HG02970 (cell line): ENCODE measurements around the gene LMF1.
"Not testable (repeated sequence)": the region's sequence is repeated elsewhere in the genome, so short reads cannot be mapped to it uniquely, and the experiment has no call there.

ENCODE experiments used
- ATAC-seq: cut with Tn5 transposase; IDR thresholded peaks from one replicate; pipeline ENCODE4 v1.9.1; 2021; ENCODE audit warnings: mild to moderate bottlenecking, moderate library complexity, moderate number of reproducible peaks; ENCODE audit not compliant: unreplicated experiment, low FRiP score

LMF1 gene

DNA sequence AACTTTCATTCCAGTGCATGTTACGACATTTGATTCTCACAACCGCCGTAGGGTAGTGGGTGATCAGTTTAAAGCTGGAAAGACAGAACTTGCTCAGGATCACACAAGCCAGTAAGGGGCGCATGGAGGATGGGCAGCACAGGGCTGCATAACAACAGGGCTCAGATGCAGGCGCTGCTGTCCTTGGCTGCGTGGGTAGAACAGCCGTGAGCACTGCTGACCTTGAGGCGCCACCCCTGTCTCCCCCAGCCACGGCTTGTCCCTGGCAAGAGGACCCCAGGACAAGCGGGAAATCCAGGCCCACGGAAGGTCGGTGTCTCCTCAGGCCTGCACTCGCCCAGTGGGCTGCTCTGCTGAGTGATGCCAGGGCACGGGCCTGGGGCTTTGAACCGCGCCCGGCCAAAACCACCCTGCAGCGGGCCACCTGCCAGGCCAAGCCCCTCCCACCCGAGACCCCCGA, 84.7 kb downstream of the LMF1 start:
- ATAC-seq = no peak

DNA sequence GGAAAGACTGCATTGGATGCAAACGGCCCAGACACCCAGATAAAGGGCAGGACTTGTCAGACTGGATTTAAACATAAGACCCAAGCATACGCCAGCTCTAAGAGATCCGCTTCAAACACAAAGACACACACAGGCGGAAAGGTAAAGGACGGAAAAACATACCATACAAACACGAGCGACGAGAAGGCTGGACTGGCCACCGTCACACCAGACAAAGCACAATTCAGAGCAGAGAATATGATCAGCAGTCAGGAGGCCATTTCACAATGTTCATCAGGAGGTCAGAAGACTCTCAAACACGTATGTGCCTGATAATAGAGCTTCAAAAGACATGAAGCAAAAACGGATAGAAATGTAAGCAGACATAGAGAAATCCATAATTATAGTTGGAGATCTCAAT, 85.4 kb downstream of the LMF1 start:
- ATAC-seq = no peak

DNA sequence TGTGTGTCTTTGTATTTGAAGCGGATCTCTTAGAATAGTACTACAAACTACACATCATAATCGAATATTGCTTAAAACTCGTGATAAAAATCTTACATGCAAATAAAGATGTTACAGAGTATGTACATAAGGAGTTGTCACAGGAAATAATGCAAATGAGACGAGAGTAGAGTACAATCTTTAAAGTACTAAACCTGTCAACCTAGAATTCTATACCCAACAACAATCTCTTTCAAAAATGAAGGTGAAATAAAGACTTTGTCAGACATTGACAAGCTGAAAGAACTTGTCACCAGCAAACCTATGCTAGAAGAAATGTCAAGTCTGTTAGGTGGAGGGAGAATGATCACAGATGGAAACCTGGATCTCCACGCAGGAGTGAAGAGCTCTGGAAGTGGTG, 86.6 kb downstream of the LMF1 start:
- no peak for ATAC-seq

DNA sequence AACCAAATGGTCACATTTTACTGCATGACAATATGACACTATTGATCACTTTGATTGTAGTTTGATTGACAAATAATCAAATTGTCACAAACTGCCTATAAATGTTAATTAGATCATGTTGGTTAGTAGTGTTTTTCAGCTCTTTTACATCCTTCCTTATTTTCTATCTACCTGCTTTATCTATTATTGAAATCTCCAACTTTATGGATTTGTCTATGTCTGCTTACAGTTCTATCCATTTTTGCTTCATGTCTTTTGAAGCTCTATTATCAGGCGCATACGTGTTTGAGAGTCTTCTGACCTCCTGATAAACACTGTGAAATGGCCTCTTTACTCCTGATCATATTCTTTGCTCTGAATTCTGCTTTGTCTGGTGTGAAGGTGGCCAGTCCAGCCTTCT, 87.0 kb downstream of the LMF1 start:
- no peak for ATAC-seq

DNA sequence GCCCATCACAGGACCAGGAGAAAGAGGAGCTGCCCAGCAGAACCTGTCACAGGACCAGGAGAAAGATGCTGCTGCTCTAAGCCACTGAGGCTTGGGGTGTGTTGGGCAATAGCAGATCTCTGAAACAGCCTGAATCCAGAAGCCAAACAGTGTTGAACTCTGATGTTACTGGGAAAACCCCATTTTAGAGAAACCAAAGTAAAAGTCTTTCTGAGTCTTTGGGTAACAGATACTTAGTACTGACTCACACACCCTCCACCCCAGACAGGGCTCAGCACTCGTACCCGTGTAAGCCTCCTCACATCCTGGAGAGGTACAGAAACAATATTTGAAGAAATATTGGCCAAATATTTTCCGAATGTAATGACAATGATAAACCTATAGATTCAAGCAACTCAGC, 87.4 kb downstream of the LMF1 start:
- ATAC-seq = no peak

DNA sequence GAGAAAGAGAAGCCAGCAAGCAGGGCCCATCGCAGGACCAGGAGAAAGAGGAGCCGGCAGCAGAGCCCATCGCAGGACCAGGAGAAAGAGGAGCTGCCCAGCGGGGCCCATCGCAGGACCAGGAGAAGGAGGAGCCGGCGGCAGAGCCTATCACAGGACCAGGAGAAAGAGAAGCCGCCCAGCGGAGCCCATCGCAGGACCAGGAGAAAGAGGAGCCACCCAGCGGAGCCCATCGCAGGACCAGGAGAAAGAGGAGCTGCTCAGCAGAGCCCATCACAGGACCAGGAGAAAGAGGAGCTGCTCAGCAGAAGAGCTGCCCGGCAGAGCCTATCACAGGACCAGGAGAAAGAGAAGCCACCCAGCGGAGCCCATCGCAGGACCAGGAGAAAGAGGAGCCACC, 88.1 kb downstream of the LMF1 start:
- not testable (repeated sequence) for ATAC-seq

DNA sequence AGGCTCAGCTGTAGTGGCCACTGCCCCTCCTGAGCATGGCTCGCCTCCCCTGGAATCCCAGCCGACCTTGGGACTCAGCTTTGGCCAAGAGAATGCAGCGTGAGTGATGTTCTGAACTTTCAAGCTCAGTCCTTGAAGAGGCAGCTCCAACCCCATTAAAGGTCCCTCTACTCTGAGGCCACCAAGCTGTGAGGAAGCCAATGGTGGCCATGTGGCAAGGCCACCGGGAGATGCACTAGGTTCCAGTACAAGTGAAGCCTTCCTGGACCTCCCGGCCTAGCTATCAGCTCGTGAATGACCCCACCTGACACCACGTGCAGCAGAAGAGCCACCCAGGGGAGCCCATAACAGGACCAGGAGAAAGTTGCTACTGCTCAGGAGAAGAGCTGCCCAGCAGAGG, 88.5 kb downstream of the LMF1 start:
- no peak for ATAC-seq

DNA sequence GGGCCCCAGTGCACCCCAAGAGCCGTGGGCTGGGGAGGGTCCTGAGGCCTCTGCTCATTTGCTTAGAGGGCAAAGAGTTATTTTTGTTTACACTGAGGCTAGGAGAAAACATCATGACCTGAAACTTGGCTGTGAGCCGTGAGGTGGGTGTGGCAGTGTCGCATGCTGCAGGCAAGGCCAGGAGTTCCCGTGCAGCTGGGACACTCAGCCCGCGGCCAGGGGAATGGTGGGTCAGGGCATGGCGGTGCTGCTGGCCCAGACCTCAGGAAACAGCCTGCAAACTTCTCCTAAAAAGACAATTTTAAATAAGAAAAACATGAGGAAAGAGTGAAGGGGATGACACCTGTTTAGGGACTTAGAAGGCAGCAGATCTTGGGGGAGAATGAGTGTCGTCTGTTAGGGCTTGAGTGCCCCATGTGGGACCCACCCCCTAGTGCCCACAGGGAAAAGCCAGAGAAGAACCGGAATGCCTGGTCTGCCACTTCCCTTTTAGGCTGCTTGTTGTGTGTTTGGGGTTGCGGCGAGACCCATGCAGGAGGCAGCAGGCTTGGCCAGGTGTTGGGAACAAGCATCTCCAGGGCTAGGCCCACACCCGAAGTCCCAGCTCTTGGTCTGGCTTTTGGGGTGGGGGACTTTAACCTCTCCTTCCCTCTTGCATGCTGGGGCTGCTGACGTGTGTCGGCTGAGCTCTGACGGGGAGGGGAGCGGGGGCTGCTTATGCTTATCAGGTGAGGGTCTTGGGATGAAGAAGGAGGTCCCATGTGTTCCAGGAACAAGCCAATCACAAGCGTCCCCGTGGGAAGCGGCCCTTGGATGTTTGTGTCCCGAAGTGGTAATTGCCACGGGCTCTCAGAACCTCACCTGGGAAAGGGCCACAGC, 89.3 kb downstream of the LMF1 start:
- ATAC-seq = no peak

DNA sequence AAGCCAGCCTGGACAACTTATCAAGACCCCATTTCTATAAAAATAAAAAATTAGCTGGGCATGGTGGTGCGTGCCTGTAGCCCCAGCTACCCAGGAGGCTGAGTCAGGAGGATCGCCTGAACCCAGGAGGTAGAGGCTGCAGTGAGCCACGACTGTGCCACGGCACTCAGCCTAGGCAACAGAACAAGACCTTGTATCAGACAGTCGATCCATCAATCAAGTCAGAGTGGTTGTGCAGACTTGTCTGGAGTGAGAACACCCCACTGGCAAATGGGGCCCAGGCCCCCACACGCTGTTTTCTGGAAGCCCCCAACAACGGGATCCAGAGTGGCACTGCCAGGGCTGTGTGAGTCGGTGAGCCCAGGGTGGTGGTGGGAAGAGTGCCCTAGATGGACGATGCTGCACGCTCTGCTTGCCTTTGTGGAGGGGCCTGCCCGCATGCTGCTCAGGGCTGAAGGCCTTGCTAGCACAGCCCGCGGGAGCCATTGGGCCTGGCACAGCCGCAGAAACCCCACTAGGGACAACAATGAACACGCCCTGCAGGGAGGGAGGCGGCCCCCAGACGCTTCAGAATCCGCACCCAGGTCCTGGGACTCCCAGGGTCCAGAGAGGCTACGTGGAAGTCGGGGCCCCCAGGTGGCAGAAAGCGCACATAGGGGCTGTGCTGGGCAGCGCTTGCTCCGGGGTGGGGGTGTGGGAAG, 90.2 kb downstream of the LMF1 start:
- no peak for ATAC-seq

DNA sequence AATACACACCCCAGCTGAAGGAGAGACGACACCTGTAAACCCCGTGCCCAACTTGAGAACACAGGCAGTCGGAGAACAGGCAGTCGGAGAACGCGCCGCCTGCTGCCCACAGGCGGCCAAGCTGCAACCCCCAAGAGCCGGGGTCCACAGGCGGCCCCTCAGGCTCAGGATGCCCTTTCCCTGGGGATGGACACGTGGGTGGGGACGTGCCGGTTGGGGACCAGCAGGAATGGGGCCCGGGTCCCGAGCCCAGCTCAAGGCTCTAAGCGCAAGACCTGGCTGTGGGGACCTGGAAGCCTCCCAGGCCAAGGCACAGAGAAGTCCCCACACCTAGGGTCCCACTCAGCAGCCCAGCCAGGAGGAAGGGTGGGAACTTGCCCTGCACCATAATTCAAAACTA, 90.8 kb downstream of the LMF1 start:
- no peak for ATAC-seq

DNA sequence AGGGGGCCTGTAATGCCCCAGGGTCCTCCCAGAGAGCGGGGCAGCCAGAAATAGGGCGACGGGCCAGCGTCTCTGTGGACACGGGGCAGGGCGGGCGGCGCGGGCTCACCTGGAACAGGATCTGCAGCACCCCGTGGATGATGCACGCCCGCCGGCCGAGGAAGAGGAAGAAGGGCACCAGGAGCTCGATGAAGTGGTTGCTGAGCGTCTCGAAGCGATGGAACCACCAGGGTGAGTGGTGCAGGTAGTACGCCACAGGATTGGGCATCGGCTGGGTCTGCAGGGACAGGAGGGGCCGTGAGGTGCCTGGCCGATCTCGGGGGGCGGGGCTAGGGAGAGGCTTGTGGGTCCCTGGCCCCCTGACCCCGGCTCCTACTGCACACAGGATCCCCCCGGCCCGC, 91.3 kb downstream of the LMF1 start:
- ATAC-seq = no peak

DNA sequence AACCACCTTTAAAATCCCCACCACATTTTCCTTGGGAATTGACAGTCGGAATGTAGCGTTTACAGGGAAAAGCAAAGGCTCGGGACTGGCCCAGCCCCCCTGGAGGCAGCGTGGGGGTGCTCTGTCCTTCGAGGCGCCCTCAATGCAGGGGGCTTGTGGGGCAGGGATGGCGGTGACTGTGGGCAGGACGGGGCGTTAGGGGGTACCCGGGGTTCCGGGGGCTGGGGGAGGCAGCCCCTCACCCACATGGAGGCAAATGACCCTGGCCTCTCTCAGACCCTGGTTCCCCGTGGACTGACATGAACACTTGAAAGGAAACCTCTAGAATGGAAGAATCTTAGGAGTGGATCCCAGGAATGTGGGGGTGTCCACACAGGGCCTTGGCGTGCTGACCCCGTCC, 91.9 kb downstream of the LMF1 start:
- no peak for ATAC-seq

DNA sequence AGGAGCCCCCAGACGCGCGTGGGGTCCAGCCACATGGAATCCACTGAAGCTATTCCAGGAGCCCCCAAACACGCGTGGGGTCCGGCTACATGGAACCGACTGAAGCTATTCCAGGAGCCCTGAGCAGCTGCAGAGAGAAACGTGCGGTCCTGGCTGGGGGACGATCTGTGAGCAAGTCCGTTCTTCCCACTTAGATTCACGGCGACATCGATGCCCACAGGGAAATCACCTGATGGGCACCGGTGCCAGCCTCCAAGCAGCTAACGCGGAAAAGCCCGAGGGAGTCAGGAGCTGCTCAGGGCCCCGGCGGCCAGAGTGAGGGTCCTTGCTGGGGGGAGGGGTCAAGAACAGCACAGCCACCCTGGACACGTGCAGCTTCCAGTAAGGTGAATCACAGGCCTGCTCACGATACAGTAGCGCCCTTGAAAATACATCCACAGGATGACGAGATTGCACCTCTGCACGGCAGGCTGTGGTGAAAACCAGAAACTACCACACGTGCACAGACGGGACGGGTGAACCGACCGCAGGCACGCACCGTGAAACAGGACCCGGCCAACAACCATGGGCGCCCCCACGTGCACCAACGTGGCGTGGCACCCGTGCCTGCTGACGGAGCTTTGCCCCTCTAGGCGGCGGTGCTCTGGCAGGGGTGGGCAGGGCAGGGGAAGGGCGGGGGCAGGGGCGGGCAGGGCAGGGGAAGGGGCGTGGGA, 92.6 kb downstream of the LMF1 start:
- no peak for ATAC-seq

DNA sequence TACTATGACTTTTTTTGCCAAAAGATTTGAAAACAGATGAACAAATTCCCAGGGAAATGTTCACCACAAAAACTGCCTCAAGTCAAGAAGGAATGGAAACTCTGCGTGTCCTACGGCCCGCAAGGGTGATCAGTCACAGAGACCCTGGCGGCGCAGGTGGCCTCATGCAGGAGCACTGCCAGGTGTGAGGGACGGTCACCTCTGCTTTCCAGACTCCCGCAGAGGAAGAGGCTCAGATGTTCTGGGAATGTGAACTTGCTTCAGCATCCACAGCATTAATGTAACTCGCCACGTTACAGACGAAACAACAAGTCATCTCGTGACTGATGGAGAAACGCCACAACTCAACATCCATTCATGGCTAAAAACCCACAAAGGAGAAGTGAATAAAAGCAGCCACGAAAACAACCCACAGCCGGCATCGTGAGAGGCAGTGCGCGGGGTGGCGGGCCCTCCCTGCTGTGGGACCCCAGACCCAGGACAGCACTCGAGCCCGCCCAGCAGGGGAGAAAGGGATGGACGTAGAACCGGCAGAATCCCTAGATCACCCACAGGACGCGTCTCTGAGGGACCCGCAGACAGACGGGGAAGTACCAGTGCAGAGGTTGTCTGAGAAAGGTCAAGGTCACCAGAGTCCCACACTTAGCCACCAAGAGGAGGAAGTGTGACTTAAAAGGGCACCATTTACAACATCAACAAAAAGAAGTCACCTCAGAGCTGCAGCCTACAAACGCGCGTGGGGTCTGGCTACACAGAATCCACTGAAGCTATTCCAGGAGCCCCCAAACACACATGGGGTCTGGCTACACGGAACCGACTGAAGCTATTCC, 93.3 kb downstream of the LMF1 start:
- ATAC-seq = no peak

DNA sequence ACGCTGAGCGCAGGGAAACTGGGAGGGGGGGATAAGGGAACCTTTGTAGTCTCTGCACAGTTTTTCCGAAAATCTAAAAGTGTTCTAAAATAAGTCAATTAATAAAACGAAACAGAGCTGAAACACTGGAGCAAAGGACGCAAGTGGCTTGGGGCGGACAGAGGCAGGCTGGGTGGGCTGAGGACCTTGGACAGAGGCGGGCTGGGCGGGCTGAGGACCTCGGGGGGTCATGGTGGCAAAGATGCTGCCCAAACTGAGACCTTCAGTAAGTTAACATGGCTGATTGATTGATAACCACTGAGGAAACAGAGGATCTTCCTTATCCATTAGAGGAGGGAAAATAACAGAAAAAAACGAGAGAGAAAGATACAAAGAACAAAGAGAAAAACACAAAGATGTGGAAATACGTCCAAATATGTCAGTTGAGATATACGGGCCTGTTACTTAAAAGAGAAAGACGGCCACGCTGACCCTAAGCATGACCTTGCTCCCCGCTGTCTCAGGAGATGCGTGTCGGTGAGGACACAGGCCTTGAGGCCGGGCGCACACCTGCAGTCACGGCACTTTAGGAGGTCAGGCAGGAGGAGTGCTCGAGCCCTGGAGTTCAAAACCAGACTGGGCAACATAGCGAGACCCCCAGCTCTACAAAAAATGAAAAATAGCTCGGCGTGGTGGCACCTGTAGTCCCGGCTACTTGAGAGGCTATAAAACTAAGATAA, 94.1 kb downstream of the LMF1 start:
- no peak for ATAC-seq

DNA sequence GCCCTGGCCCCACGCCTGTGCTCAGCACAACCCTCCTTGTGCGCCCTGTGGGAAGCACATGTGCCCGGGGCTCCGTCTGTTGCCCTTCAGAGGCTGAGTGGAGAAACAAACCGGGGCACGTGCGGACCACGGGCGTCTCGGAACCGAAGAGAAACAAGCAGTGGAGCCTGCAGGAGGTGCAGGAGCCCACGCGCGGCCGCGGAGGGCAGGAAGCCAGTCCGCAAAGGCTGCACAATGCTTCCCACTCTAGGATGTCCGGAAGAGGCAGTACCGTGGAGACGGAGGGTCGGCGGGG, 94.8 kb downstream of the LMF1 start:
- ATAC-seq = no peak

DNA sequence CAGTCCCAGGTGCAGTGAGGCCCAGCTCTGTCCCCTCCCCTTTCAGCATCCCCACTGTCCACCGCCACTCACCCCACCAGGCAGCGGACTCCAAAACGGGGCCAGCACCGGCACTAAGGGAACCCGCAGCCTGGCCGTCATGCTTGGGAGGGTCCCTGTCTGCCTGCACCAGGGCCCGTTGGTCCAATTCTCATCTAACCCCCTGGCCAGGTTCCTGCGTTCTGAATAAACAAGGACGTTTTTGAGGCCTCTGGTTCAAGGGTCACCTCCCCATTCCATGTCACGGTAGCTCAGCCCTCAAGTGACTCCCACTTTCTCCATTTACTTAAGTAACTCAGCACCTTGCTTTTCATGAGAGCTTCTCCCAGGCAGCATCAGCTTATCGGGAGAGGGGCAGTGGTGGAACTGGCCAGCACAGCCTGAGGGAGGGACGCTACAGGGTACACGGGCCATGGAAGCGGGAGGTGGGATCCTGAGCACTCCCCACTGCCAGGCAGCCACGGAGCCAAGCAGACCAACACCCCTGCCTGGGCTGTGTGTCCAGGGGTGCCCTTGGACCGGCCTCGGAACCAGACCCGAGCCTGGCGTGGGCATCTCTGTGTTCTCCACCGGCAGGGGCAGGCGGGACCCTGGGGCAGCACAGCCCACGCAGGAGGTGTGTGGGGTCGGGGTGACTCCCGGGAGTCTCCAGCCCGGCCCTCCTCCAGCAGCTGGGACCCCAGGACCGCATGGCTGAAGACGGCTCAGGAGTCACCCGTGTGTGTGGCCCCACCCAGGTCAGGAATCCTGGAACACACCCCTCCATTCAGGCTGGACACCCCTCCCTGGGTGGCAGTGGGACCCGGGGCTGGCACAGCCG, 95.4 kb downstream of the LMF1 start:
- no peak for ATAC-seq

DNA sequence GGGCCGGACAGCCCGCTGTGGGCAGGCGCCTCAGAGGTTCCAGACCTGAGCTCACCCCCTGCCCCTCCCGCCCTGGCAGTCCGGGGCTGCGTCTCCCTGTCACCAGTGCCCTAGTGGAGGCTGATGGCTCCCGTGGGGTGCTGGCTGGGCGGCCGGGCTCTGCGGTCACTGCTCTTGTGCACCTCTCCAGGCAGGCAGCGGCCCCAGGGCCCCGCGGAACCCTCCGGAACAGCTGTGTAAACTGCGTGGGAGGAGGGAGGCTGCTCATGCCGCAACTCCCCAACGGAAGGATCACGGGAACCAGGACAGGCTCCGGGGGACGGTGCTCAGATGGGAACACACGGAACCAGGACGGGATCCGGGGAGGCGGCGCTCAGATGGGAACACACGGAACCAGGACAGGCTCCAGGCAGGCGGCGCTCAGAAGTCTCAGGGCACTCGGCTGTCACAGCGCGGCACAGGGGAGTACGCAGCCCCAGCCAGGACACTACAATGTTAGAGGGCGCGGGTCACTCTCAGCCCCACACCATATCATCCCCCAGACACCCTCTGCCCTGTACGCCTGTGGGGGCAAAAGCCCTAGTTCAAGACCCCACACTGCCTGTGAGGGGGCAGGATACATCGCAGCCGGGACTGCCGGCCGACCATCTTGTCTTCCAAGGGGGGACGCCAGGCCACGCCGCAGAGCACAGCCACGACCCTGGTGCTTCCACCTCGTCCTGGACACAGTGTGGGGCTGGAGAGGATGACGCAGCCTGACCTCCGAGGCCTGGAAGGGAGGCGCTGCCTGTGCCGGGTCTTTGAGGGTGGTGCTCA, 96.2 kb downstream of the LMF1 start:
- ATAC-seq = no peak
